ENCODE results near the gene MORC3.

DNA sequence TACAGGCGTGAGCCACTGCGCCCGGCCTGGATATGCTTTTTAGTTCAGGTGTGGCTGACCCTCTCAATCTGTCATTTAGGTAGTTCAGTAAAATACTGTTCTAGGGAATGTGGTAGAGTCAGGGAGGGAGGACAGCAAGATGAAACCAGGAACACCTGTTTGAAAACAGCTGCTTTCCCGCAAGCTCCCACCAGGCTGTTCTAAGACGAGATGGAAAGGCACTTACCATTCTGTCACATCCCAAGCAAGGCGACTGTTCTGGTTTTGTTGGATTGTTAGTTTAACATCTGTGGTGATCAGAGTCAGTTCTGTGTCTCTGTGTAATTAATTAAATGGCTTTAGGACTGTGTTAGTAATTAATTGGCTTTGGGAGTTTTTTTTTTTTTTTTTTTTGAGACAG is 68.1 kb downstream of the MORC3 start:
- TF ChIP-seq, protein P1, sequence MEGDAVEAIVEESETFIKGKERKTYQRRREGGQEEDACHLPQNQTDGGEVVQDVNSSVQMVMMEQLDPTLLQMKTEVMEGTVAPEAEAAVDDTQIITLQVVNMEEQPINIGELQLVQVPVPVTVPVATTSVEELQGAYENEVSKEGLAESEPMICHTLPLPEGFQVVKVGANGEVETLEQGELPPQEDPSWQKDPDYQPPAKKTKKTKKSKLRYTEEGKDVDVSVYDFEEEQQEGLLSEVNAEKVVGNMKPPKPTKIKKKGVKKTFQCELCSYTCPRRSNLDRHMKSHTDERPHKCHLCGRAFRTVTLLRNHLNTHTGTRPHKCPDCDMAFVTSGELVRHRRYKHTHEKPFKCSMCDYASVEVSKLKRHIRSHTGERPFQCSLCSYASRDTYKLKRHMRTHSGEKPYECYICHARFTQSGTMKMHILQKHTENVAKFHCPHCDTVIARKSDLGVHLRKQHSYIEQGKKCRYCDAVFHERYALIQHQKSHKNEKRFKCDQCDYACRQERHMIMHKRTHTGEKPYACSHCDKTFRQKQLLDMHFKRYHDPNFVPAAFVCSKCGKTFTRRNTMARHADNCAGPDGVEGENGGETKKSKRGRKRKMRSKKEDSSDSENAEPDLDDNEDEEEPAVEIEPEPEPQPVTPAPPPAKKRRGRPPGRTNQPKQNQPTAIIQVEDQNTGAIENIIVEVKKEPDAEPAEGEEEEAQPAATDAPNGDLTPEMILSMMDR (optimal IDR thresholded peaks at IDR 0.05 in 1 of 3, IDR thresholded peaks at IDR 0.05 in 1 of 3, conservative IDR thresholded peaks at IDR 0.05 in 1 of 3; ENCODE audit: extremely low read depth in 1 of 3, insufficient read depth in 2 of 3, low read length in 3 of 3): no peak
- TF ChIP-seq EZH2 (IDR thresholded peaks at IDR 0.05; ENCODE audit: low read length): no peak

Measured in keratinocyte (primary cell).